CD14-positive monocyte (primary cell): ENCODE data around the gene CMTR1. TPM values are rescaled to one million over a fixed set of nuclear protein-coding genes. Genes with fewer than 3 reads are reported as not detected.

Experiments
- DNase-seq, 3 donors: peaks; one replicate each; pipeline ENCODE4 v3.0.0-alpha.2; 2011 to 2022
- H2AFZ ChIP-seq: 2 replicates; pipeline ENCODE4 v1.6.0; 2012; ENCODE audit warnings: mild to moderate bottlenecking, low read depth, low read length, inconsistent platforms; ENCODE audit not compliant: insufficient read depth, poor library complexity, severe bottlenecking
- H3K27ac ChIP-seq, 2 donors: 1 replicate in 1 of 2; 2 replicates in 1 of 2; pipeline ENCODE4 v1.5.1; 2012 to 2013; ENCODE audit warnings: low read length in 2 of 2, control low read depth in 1 of 2, inconsistent platforms in 1 of 2, low read depth in 1 of 2, mild to moderate bottlenecking in 1 of 2
- H3K27me3 ChIP-seq, 2 donors: one replicate each; pipeline versions ENCODE4 v1.6.0 to v1.6.1; 2011 to 2013; ENCODE audit warnings: low read length in 2 of 2; ENCODE audit not compliant: control insufficient read depth in 2 of 2, insufficient read depth in 2 of 2
- H3K36me3 ChIP-seq, 2 donors: replicated peaks in 1 of 2; 1 replicate in 1 of 2; 2 replicates in 1 of 2; pipeline versions ENCODE4 v1.5.1 to v1.6.1; 2012 to 2013; ENCODE audit warnings: low read length in 2 of 2, control low read depth in 1 of 2, inconsistent platforms in 1 of 2, mild to moderate bottlenecking in 1 of 2; ENCODE audit not compliant: insufficient read depth in 2 of 2, control insufficient read depth in 1 of 2
- H3K4me1 ChIP-seq, 2 donors: 1 replicate in 1 of 2; 2 replicates in 1 of 2; pipeline versions ENCODE4 v1.5.1 to v1.6.1; 2012 to 2013; ENCODE audit warnings: low read length in 2 of 2, control low read depth in 1 of 2, inconsistent platforms in 1 of 2, mild to moderate bottlenecking in 1 of 2, moderate library complexity in 1 of 2; ENCODE audit not compliant: insufficient read depth in 2 of 2, control insufficient read depth in 1 of 2
- H3K4me2 ChIP-seq: replicated peaks from 2 replicates; pipeline ENCODE3; 2012; ENCODE audit warnings: low read length, moderate library complexity, mild to moderate bottlenecking; ENCODE audit not compliant: poor library complexity, severe bottlenecking; ENCODE audit errors: extremely low read depth
- H3K4me3 ChIP-seq, 3 experiments: fragments of 200-600 bp in 1 of 3; sonication (generic) in 1 of 3; replicated peaks in 1 of 3; 1 replicate in 2 of 3; 2 replicates in 1 of 3; pipeline ENCODE4 v1.5.1; 2011 to 2013; ENCODE audit warnings: low read length in 3 of 3, mild to moderate bottlenecking in 3 of 3, control low read depth in 2 of 3, low read depth in 2 of 3, inconsistent platforms in 1 of 3, moderate library complexity in 1 of 3
- H3K79me2 ChIP-seq: 2 replicates; pipeline ENCODE4 v1.6.0; 2012; ENCODE audit warnings: mild to moderate bottlenecking, control low read depth, inconsistent platforms, low read length, moderate library complexity; ENCODE audit not compliant: insufficient read depth
- H3K9ac ChIP-seq: 2 replicates; pipeline ENCODE4 v1.6.0; 2017; ENCODE audit warnings: low read length, mild to moderate bottlenecking; ENCODE audit not compliant: insufficient read depth, poor library complexity, severe bottlenecking
- H3K9me3 ChIP-seq, 2 donors: replicated peaks in 1 of 2; 1 replicate in 1 of 2; 2 replicates in 1 of 2; pipeline versions ENCODE4 v1.5.1 to v1.6.1; 2012 to 2013; ENCODE audit warnings: low read length in 2 of 2, control low read depth in 1 of 2; ENCODE audit not compliant: control insufficient read depth in 1 of 2, insufficient read depth in 1 of 2
- H4K20me1 ChIP-seq: 2 replicates; pipeline ENCODE4 v1.6.0; 2012; ENCODE audit warnings: mild to moderate bottlenecking, low read length, control low read depth, moderate library complexity; ENCODE audit not compliant: insufficient read depth
- H3K27ac Mint-ChIP-seq, 7 donors: one replicate each; pipeline ENCODE4 v1.8.0; 2020; ENCODE audit warnings: mild to moderate bottlenecking in 7 of 7, mixed read lengths in 7 of 7, moderate library complexity in 6 of 7, inconsistent platforms in 2 of 7
- H3K27me3 Mint-ChIP-seq, 3 donors: one replicate each; pipeline ENCODE4 v1.8.0; 2021 to 2022; ENCODE audit warnings: low read depth in 3 of 3, mild to moderate bottlenecking in 3 of 3, mixed read lengths in 3 of 3, moderate library complexity in 3 of 3, inconsistent platforms in 1 of 3
- H3K36me3 Mint-ChIP-seq, 2 donors: one replicate each; pipeline ENCODE4 v1.8.0; 2020; ENCODE audit warnings: mixed read lengths in 2 of 2, inconsistent platforms in 1 of 2, mild to moderate bottlenecking in 1 of 2
- H3K4me1 Mint-ChIP-seq: one replicate; pipeline ENCODE4 v1.8.0; 2020; ENCODE audit warnings: mild to moderate bottlenecking, mixed read lengths
- H3K4me3 Mint-ChIP-seq, 2 donors: one replicate each; pipeline ENCODE4 v1.8.0; 2020; ENCODE audit warnings: mild to moderate bottlenecking in 2 of 2, mixed read lengths in 2 of 2, moderate library complexity in 1 of 2
- H3K9me3 Mint-ChIP-seq, 7 donors: one replicate each; pipeline ENCODE4 v1.8.0; 2020 to 2022; ENCODE audit warnings: mixed read lengths in 7 of 7, mild to moderate bottlenecking in 6 of 7, moderate library complexity in 6 of 7, inconsistent platforms in 2 of 7
- WGBS: methylation state at CpG from one replicate; pipeline ENCODE4 v1.1.5; 2013; ENCODE audit warnings: missing lambda C conversion rate; ENCODE audit not compliant: insufficient coverage; 5-methylcytosine and 5-hydroxymethylcytosine counted together
- intact Hi-C, 2 donors: fragments of 100-400 bp; cut with micrococcal nuclease; formaldehyde crosslinking; loops; one replicate each; pipeline versions ENCODE4 v1.15.0 to v1.15.1; 2023
- polyA plus RNA-seq, 3 donors: library from polyadenylated mRNA; depleted of rRNA in 1 of 3; unstranded in 2 of 3; stranded (reverse) in 1 of 3; fragments of 300-500 nt in 2 of 3; fragments of >200 nt in 1 of 3; fragmentation: Illumina TruSeq in 2 of 3; gene quantifications; 1 replicate in 2 of 3; 2 replicates in 1 of 3; pipeline ENCODE4 v1.2.3, GENCODE V29; 2012 to 2021
- TF ChIP-seq, protein P1 (sequence below): fragments of 200-600 bp; IDR thresholded peaks from one replicate; pipeline ENCODE4 v1.8.0; 2022; ENCODE audit warnings: antibody characterized with exemption, mild to moderate bottlenecking

Gene CMTR1
- polyA plus RNA-seq, 3 donors, result 12.0 to 32.3 (median 15.3) TPM

DNA sequence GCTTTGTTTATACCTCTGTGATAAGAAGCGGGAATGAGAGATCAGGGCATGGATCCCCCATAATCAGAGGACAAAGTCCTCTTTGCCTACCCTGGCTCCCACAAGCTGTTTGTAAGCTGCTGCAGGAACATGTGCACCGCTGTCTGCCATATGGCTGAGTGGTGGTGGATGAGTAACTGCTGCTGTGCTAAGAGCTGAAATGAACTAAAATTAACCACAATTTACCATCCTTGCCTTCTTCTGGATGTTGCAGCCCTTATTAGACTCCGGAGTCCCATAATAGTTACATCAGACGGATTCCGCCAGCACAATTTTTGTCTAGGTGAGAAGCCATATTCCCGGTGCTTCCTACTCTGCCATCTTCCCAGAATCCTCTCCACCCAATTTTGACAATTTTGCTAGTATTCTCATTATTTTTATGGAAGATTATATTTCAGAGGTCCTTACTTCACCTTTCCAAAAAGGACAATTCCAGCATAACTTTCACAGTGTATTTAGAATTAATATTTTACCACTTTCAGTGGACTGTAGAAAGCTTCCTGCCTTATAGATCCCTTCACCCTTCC lies 6.0 kb upstream of the CMTR1 start:
- Mint-ChIP-seq H3K9me3 (peaks cover 0 to 2% (median 0%) of the 10 kb centered on the region in 7 donors), H3K36me3 (no peaks in the 10 kb centered on the region), H3K27ac (no peak overlapping the region), H3K27me3 (peaks cover 10 to 18% (median 12%) of the 10 kb centered on the region in 3 donors), H3K4me3 (no peak overlapping the region), H3K4me1 (no peaks in the 10 kb centered on the region)
- TF ChIP-seq, protein P1, sequence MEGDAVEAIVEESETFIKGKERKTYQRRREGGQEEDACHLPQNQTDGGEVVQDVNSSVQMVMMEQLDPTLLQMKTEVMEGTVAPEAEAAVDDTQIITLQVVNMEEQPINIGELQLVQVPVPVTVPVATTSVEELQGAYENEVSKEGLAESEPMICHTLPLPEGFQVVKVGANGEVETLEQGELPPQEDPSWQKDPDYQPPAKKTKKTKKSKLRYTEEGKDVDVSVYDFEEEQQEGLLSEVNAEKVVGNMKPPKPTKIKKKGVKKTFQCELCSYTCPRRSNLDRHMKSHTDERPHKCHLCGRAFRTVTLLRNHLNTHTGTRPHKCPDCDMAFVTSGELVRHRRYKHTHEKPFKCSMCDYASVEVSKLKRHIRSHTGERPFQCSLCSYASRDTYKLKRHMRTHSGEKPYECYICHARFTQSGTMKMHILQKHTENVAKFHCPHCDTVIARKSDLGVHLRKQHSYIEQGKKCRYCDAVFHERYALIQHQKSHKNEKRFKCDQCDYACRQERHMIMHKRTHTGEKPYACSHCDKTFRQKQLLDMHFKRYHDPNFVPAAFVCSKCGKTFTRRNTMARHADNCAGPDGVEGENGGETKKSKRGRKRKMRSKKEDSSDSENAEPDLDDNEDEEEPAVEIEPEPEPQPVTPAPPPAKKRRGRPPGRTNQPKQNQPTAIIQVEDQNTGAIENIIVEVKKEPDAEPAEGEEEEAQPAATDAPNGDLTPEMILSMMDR, result no peak
- Histone ChIP-seq H3K4me3 (no peak overlapping the region), H3K79me2 (no peaks in the 10 kb centered on the region), H3K4me1 (no peaks in the 10 kb centered on the region), H3K4me2 (no peak overlapping the region), H2AFZ (no peak overlapping the region), H4K20me1 (no peaks in the 10 kb centered on the region), H3K36me3 (no peaks in the 10 kb centered on the region), H3K27ac (no peak overlapping the region), H3K27me3 (peaks cover 0 to 11% of the 10 kb centered on the region in 2 donors), H3K9ac (no peak overlapping the region), H3K9me3 (no peaks in the 10 kb centered on the region)
- intact Hi-C loops, result no loop called here
- no peak for DNase-seq
- WGBS, result no CpG with 5 or more reads among the region's 6 CpGs

DNA sequence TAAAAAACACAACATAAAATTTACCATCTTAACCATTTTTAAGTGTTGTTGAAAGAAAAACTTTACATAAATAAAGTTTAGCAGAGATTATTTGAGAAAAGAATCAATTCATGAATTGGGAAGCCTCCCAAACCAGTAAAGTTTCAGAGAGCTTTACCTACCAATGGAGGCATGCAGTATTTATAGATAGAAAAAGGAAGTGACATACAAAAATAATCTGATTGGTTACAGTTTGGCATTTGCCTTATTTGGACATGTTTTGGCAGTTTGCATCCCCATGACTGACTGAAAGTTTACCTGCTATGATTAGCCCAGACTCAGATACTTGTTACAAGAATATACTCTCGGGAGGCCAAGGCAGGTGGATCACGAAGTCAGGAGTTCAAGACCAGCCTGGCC lies 3.7 kb upstream of the CMTR1 start:
- no peaks in the 10 kb centered on the region for H3K9me3 ChIP-seq
- H4K20me1 ChIP-seq, result no peaks in the 10 kb centered on the region
- H3K4me1 ChIP-seq, result peaks cover 14% of the 10 kb centered on the region in 2 donors
- intact Hi-C loops, result no loop called here
- H3K4me3 ChIP-seq, result no peak overlapping the region
- H3K4me3 Mint-ChIP-seq, result no peak overlapping the region
- peaks cover 0 to 2% (median 0%) of the 10 kb centered on the region in 7 donors for H3K9me3 Mint-ChIP-seq
- peaks cover 12% of the 10 kb centered on the region for H3K79me2 ChIP-seq
- H3K27ac Mint-ChIP-seq, result peak overlapping the region in 1 of 7 donors; percentile 27
- H2AFZ ChIP-seq, result no peak overlapping the region
- no peaks in the 10 kb centered on the region for H3K36me3 ChIP-seq
- H3K9ac ChIP-seq, result no peak overlapping the region
- H3K4me2 ChIP-seq, result no peak overlapping the region
- H3K27me3 ChIP-seq, result peaks cover 0 to 11% of the 10 kb centered on the region in 2 donors
- TF ChIP-seq, protein P1, result no peak
- no peaks in the 10 kb centered on the region for H3K36me3 Mint-ChIP-seq
- DNase-seq, result no peak
- H3K4me1 Mint-ChIP-seq, result peaks cover 15% of the 10 kb centered on the region
- H3K27ac ChIP-seq, result no peak overlapping the region
- no CpG with 5 or more reads among the region's 2 CpGs for WGBS
- H3K27me3 Mint-ChIP-seq, result peaks cover 10 to 18% (median 12%) of the 10 kb centered on the region in 3 donors
